Naive thymus-derived CD4-positive, alpha-beta T cell (primary cell): ENCODE results near the gene WDR37. TPM values are rescaled to one million over a fixed set of nuclear protein-coding genes. Genes with fewer than 3 reads are reported as not detected.

Source experiments
- ATAC-seq: fragments of 150-1000 bp; cut with Tn5 transposase; 2 replicates; pipeline ENCODE4 v1.10.0; 2021; ENCODE audit warnings: mild to moderate bottlenecking, moderate library complexity
- CTCF ChIA-PET: fragments of 350-600 bp; sonication (Branson Sonifier 250); formaldehyde crosslinking; loops from one replicate; lab custom pipeline; 2021; ENCODE audit warnings: antibody characterized with exemption; lab: Charles Lee
- POLR2A ChIA-PET: fragments of 350-600 bp; sonication (Branson Sonifier 250); formaldehyde crosslinking; loops from one replicate; lab custom pipeline; 2021; ENCODE audit warnings: antibody characterized with exemption, inconsistent platforms; lab: Charles Lee
- DNase-seq, 9 donors: peaks; one replicate each; pipeline versions ENCODE4 v3.0.0 to v3.0.0-alpha.2; 2020 to 2022; ENCODE audit warnings: mixed read lengths in 1 of 9
- H3K27ac ChIP-seq: one replicate; pipeline ENCODE4 v1.7.0; 2013; ENCODE audit warnings: mild to moderate bottlenecking, low read depth, low read length, moderate library complexity
- H3K27me3 ChIP-seq, 2 donors: one replicate each; pipeline ENCODE4 v1.7.0; 2013; ENCODE audit warnings: low read length in 2 of 2, mild to moderate bottlenecking in 2 of 2, moderate library complexity in 2 of 2; ENCODE audit not compliant: control insufficient read depth in 2 of 2, insufficient read depth in 2 of 2
- H3K36me3 ChIP-seq, 3 experiments: 1 replicate in 2 of 3; 2 replicates in 1 of 3; pipeline ENCODE4 v1.7.0; 2013; ENCODE audit warnings: low read length in 3 of 3, mild to moderate bottlenecking in 3 of 3, moderate library complexity in 1 of 3; ENCODE audit not compliant: insufficient read depth in 3 of 3, control insufficient read depth in 2 of 3
- H3K4me1 ChIP-seq, 2 donors: one replicate each; pipeline ENCODE4 v1.7.0; 2013; ENCODE audit warnings: low read length in 2 of 2, mild to moderate bottlenecking in 2 of 2, moderate library complexity in 1 of 2; ENCODE audit not compliant: control insufficient read depth in 2 of 2, insufficient read depth in 2 of 2
- H3K4me3 ChIP-seq: 2 replicates; pipeline ENCODE4 v1.7.0; 2013; ENCODE audit warnings: mild to moderate bottlenecking, low read length
- H3K9me3 ChIP-seq, 3 experiments: 1 replicate in 2 of 3; 2 replicates in 1 of 3; pipeline ENCODE4 v1.7.0; 2013; ENCODE audit warnings: low read length in 3 of 3; ENCODE audit not compliant: control insufficient read depth in 2 of 3
- H3K27ac Mint-ChIP-seq, 9 donors: one replicate each; pipeline ENCODE4 v1.8.0; 2020 to 2022; ENCODE audit warnings: mixed read lengths in 9 of 9, mild to moderate bottlenecking in 8 of 9, moderate library complexity in 5 of 9, inconsistent platforms in 2 of 9
- H3K27me3 Mint-ChIP-seq, 5 donors: one replicate each; pipeline ENCODE4 v1.8.0; 2021 to 2022; ENCODE audit warnings: mixed read lengths in 5 of 5, mild to moderate bottlenecking in 1 of 5
- H3K36me3 Mint-ChIP-seq, 5 donors: one replicate each; pipeline ENCODE4 v1.8.0; 2020 to 2022; ENCODE audit warnings: mixed read lengths in 5 of 5, mild to moderate bottlenecking in 3 of 5, inconsistent platforms in 1 of 5
- H3K4me1 Mint-ChIP-seq, 7 donors: one replicate each; pipeline ENCODE4 v1.8.0; 2020 to 2022; ENCODE audit warnings: mixed read lengths in 7 of 7, mild to moderate bottlenecking in 3 of 7, inconsistent platforms in 1 of 7
- H3K4me3 Mint-ChIP-seq, 10 donors: one replicate each; pipeline ENCODE4 v1.8.0; 2020 to 2022; ENCODE audit warnings: mild to moderate bottlenecking in 10 of 10, mixed read lengths in 10 of 10, moderate library complexity in 6 of 10, inconsistent platforms in 2 of 10
- H3K9me3 Mint-ChIP-seq, 11 donors: one replicate each; pipeline ENCODE4 v1.8.0; 2020 to 2022; ENCODE audit warnings: mixed read lengths in 11 of 11, mild to moderate bottlenecking in 4 of 11, inconsistent platforms in 1 of 11, moderate library complexity in 1 of 11
- intact Hi-C, 2 donors: fragments of 100-400 bp; cut with micrococcal nuclease; formaldehyde crosslinking; loops; one replicate each; pipeline ENCODE4 v1.15.1; 2023
- polyA plus RNA-seq, 2 donors: library from polyadenylated mRNA; unstranded; fragments of 300-500 nt; fragmentation: Illumina TruSeq; gene quantifications; one replicate each; pipeline ENCODE4 v1.2.3, GENCODE V29; 2021
- total RNA-seq, 6 experiments: library from RNA in 5 of 6; stranded (reverse) in 5 of 6; gene quantifications; 1 replicate in 5 of 6; 2 replicates in 1 of 6; pipeline ENCODE4 v1.2.3 and lab custom pipeline; 2021 to 2026

The WDR37 gene
- total and polyA plus RNA-seq, 7 experiments from 2014 or later = 16.9 to 52.6 (median 35.8) TPM

- H3K4me3 Mint-ChIP-seq = no peak overlapping the region
- H3K36me3 ChIP-seq = no peaks in the 10 kb centered on the region
- H3K9me3 ChIP-seq = no peaks in the 10 kb centered on the region
- no peaks in the 10 kb centered on the region for H3K36me3 Mint-ChIP-seq
- ATAC-seq (no peak), DNase-seq (no peak)
- no peak overlapping the region for H3K4me3 ChIP-seq
- peaks cover 0 to 8% (median 2%) of the 10 kb centered on the region in 5 donors for H3K27me3 Mint-ChIP-seq
- POLR2A ChIA-PET = no interaction called here
- no peaks in the 10 kb centered on the region for H3K4me1 Mint-ChIP-seq
- CTCF ChIA-PET = no interaction called here
- intact Hi-C loops = no loop called here
- H3K27ac ChIP-seq = no peak overlapping the region
- no peak overlapping the region for H3K27ac Mint-ChIP-seq
- no peaks in the 10 kb centered on the region for H3K9me3 Mint-ChIP-seq
- no peaks in the 10 kb centered on the region for H3K4me1 ChIP-seq
- H3K27me3 ChIP-seq = no peaks in the 10 kb centered on the region
Measured at GRCh38 chr10:1179346-1180070, 123.3 kb downstream of the WDR37 start.

GRCh38 chr10:1180071-1180730, 124.0 kb downstream of the WDR37 start:
- peaks cover 0 to 8% (median 2%) of the 10 kb centered on the region in 5 donors for H3K27me3 Mint-ChIP-seq
- Histone ChIP-seq H3K27me3 (no peaks in the 10 kb centered on the region), H3K36me3 (no peaks in the 10 kb centered on the region), H3K9me3 (no peaks in the 10 kb centered on the region), H3K4me3 (no peak overlapping the region), H3K4me1 (no peaks in the 10 kb centered on the region), H3K27ac (no peak overlapping the region)
- DNase-seq (no peak), ATAC-seq (no peak)
- intact Hi-C loops = no loop called here
- CTCF ChIA-PET = no interaction called here
- no peaks in the 10 kb centered on the region for H3K4me1 Mint-ChIP-seq
- POLR2A ChIA-PET = no interaction called here
- no peak overlapping the region for H3K27ac Mint-ChIP-seq
- no peak overlapping the region for H3K4me3 Mint-ChIP-seq
- no peaks in the 10 kb centered on the region for H3K9me3 Mint-ChIP-seq
- no peaks in the 10 kb centered on the region for H3K36me3 Mint-ChIP-seq

DNA sequence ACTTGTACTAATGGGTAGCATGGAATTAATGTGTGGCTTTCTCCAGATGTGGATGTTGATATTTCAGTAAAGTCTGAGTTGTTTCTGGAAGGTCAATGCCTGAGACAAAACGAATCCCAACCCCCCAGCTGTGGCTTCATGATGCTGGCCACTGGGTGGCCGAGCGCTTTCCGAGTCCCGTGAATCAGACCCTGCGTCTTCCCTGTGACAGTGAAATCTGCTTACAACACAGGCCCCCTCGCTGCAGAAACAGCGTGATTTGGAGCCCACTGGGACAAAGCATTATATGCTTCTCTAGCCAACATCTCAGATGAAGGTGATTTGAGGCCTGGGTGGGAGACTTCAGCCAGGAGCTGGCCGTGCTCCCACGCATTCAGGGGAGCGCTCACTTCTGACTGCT, 124.7 kb downstream of the WDR37 start:
- Mint-ChIP-seq H3K4me3 (no peak overlapping the region), H3K9me3 (no peaks in the 10 kb centered on the region), H3K27ac (no peak overlapping the region), H3K36me3 (no peaks in the 10 kb centered on the region), H3K4me1 (no peaks in the 10 kb centered on the region), H3K27me3 (peaks cover 0 to 8% (median 2%) of the 10 kb centered on the region in 5 donors)
- no peak for DNase-seq
- ATAC-seq = no peak
- no peaks in the 10 kb centered on the region for H3K9me3 ChIP-seq
- intact Hi-C loops = no loop called here
- H3K4me1 ChIP-seq = no peaks in the 10 kb centered on the region
- H3K36me3 ChIP-seq = no peaks in the 10 kb centered on the region
- no peak overlapping the region for H3K4me3 ChIP-seq
- CTCF ChIA-PET = no interaction called here
- POLR2A ChIA-PET = no interaction called here
- H3K27me3 ChIP-seq = no peaks in the 10 kb centered on the region
- H3K27ac ChIP-seq = no peak overlapping the region

Other genes with a start within 250 kb of the WDR37 start
- 100 to 1,000 TPM in 2 of 5 experiments, 10 to 100 TPM in 3; 65.2 to 114 (median 96.9) TPM for gene LARP4B, start 124.7 kb upstream of the WDR37 start, total RNA-seq
- 10 to 100 TPM; 31.9 to 39.8 TPM for gene LARP4B, start 124.7 kb upstream of the WDR37 start, polyA plus RNA-seq
- 10 to 100 TPM; 39.0 to 81.8 (median 45.2) TPM for gene GTPBP4, start 68.0 kb upstream of the WDR37 start, total RNA-seq
- 10 to 100 TPM; 17.4 to 23.4 TPM for gene GTPBP4, start 68.0 kb upstream of the WDR37 start, polyA plus RNA-seq
- gene IDI2, start 30.5 kb upstream of the WDR37 start, total RNA-seq = not detected
- gene IDI2, start 30.5 kb upstream of the WDR37 start, polyA plus RNA-seq = not detected
- gene IDI1, start 7.3 kb upstream of the WDR37 start, total RNA-seq = 100 to 1,000 TPM in 2 of 5 experiments, 10 to 100 TPM in 3; 23.4 to 159 (median 44.9) TPM
- gene IDI1, start 7.3 kb upstream of the WDR37 start, polyA plus RNA-seq = 10 to 100 TPM; 26.8 to 34.6 TPM